ENCODE data around the gene NOL11. TPM values are rescaled to one million over a fixed set of nuclear protein-coding genes. Genes with fewer than 3 reads are reported as not detected.

NOL11 gene
- total RNA-seq, 2 donors from 2014 or later: 18.6 to 18.9 TPM

DNA sequence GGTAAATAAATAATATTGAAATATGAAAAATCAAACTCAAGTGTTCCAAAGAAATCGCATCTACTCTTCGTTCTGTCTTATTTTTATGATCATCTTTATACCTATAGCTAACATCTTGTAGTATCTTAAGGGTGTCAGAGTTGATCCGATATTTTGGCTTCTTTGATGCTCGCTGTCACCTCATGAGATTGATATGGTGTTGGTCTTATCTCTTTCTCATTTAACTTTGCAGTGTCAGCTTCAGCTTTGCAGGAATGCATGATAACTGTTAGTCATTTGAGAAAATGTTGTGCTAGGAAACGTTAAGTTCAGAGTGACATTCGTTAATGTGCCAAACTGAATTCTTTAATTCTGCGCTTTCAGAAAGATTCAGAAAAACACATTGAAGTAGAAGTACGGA is 19.4 kb downstream of the NOL11 start:
- Histone ChIP-seq H3K36me3 (peaks cover 69% of the 10 kb centered on the region), H3K9me3 (no peaks in the 10 kb centered on the region), H3K27me3 (no peaks in the 10 kb centered on the region), H3K4me1 (no peaks in the 10 kb centered on the region), H3K27ac (no peak overlapping the region), H3K4me3 (no peak overlapping the region)
- TF ChIP-seq, protein P1, sequence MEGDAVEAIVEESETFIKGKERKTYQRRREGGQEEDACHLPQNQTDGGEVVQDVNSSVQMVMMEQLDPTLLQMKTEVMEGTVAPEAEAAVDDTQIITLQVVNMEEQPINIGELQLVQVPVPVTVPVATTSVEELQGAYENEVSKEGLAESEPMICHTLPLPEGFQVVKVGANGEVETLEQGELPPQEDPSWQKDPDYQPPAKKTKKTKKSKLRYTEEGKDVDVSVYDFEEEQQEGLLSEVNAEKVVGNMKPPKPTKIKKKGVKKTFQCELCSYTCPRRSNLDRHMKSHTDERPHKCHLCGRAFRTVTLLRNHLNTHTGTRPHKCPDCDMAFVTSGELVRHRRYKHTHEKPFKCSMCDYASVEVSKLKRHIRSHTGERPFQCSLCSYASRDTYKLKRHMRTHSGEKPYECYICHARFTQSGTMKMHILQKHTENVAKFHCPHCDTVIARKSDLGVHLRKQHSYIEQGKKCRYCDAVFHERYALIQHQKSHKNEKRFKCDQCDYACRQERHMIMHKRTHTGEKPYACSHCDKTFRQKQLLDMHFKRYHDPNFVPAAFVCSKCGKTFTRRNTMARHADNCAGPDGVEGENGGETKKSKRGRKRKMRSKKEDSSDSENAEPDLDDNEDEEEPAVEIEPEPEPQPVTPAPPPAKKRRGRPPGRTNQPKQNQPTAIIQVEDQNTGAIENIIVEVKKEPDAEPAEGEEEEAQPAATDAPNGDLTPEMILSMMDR (IDR thresholded peaks at IDR 0.05): no peak
- DNase-seq (ENCODE audit: low spot score): no peak

DNA sequence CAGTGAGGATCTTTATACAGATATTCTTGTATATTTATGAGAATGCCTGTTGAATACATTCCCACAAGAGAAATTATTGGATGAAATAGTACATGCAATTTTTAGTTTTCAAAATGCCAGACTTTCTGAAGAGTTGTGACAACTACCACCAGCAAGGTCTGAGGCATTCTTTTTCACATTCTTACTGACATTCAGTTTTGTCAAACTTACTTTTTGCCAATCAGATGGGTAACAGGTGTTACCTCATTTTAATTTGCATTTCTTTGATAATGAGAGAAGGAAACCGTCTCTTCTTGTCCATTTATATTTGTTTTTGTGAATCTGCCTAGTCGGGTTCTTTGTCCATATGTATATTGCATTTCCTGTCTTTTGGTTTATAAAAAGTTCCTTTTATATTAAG is 24.3 kb downstream of the NOL11 start:
- H3K27me3 ChIP-seq: no peaks in the 10 kb centered on the region
- no peaks in the 10 kb centered on the region for H3K4me1 ChIP-seq
- DNase-seq (ENCODE audit: low spot score): no peak
- H3K36me3 ChIP-seq: peaks cover 85% of the 10 kb centered on the region
- no peak overlapping the region for H3K4me3 ChIP-seq
- TF ChIP-seq, protein P1 (IDR thresholded peaks at IDR 0.05): no peak
- no peaks in the 10 kb centered on the region for H3K9me3 ChIP-seq
- no peak overlapping the region for H3K27ac ChIP-seq

DNA sequence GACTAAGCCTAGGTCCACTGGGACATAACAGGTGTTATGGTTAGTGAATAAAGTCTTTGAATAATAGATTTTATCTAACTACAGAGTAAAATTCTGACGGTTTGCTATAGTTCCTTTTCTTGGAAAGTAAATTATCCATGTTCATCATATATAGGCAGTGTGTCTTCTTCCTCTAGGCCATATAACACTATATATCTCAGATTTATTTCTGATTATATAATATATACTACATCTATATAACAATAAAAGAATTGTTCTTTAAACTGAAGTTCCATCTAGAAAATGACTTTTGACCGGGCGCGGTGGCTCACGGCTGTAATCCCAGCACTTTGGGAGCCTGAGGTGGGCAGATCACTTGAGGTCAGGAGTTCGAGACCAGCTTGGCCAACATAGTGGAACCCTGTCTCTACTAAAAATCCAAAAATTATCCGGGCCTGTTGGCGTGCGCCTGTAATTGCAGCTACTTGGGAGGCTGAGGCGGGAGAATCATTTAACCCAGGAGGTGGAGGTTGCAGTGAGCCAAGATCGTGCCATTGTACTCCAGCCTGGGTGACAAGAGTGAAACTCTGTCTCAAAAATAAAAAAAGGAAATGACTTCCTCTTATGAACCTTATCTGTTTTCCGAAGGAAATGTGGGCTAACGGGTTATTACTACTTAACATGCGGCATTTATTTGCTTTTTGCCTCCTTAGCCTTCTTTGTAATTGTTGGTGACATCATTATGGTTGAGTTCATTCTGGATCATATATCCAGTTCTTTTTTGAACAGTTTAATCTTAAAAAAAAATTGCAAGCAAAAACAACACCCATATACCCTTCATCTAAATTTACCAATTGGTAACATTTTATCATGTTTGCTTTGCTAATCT is 29.2 kb downstream of the NOL11 start:
- no peaks in the 10 kb centered on the region for H3K4me1 ChIP-seq
- H3K27me3 ChIP-seq: no peaks in the 10 kb centered on the region
- H3K27ac ChIP-seq: no peak overlapping the region
- no peak overlapping the region for H3K4me3 ChIP-seq
- no peaks in the 10 kb centered on the region for H3K9me3 ChIP-seq
- TF ChIP-seq, protein P1 (IDR thresholded peaks at IDR 0.05): no peak
- H3K36me3 ChIP-seq: peaks cover 56% of the 10 kb centered on the region
- no peak for DNase-seq (ENCODE audit: low spot score)

DNA sequence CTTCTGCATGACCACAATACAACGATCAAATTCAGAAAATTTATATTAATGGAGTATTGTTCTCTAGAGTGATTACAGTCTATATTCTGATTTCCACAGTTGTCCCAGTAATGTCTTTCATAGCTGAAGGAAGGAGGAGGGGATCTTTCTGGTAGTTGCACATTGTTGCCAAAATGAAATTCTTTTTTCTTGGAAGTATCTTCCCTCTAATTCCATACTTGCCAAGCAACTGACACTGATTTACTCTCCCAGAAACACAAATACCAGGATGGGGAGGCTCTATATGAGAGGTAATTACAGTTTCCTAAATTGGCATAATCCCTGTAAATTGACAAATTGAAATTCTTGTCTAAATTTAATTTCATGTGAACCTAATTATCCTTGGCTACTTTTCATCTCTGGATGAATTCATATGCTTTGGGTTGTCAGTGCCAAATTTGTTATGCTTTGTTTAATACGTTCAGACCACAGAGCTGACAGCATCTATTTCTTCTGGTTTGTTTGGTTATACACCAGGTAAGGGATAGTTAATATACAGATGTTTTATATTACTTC is 30.0 kb downstream of the NOL11 start:
- H3K27ac ChIP-seq: no peak overlapping the region
- TF ChIP-seq, protein P1 (IDR thresholded peaks at IDR 0.05): no peak
- no peak for DNase-seq (ENCODE audit: low spot score)
- no peaks in the 10 kb centered on the region for H3K9me3 ChIP-seq
- no peaks in the 10 kb centered on the region for H3K4me1 ChIP-seq
- peaks cover 48% of the 10 kb centered on the region for H3K36me3 ChIP-seq
- no peak overlapping the region for H3K4me3 ChIP-seq
- H3K27me3 ChIP-seq: no peaks in the 10 kb centered on the region

DNA sequence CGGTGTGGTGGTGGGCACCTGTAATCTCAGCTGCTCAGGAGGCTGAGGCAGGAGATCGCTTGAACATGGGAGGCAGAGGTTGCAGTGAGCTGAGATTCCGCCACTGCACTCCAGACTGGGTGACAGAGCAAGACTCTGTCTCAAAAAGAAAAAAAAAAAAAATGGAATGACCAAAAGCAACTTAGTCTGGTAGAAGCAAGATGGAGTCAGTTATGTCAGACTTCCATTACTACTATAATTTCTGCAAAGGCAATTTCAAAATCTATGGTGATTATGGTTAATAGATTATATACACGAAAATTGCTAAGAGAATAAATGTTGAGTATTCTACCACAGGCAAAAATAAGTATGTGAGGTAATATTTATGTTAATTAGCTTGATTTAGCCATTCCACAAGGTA is 32.3 kb downstream of the NOL11 start:
- Histone ChIP-seq H3K27ac (no peak overlapping the region), H3K4me1 (no peaks in the 10 kb centered on the region), H3K27me3 (no peaks in the 10 kb centered on the region), H3K4me3 (no peak overlapping the region), H3K9me3 (no peaks in the 10 kb centered on the region), H3K36me3 (peaks cover 37% of the 10 kb centered on the region)
- TF ChIP-seq, protein P1 (IDR thresholded peaks at IDR 0.05): no peak
- no peak for DNase-seq (ENCODE audit: low spot score)

Measured in right atrium auricular region (tissue), 2 donors.